GM21529 (cell line): ENCODE measurements around the gene EFCAB8.

Experiments
- ATAC-seq: cut with Tn5 transposase; IDR thresholded peaks from one replicate; pipeline ENCODE4 v1.9.1; 2021; ENCODE audit not compliant: unreplicated experiment

The EFCAB8 gene

GRCh38 chr20:33004141-33004751, 145.5 kb downstream of the EFCAB8 start, which contains the start of gene SUN5:
SUN5 (minus strand) TSS chr20:33004433; CDS start chr20:33004340, 93 bp downstream.
- no peak for ATAC-seq

GRCh38 chr20:33005132-33005566, 146.4 kb downstream of the EFCAB8 start:
- no peak for ATAC-seq

- ATAC-seq: no peak
Measured at GRCh38 chr20:33005908-33006775, 147.4 kb downstream of the EFCAB8 start.

GRCh38 chr20:33006776-33007375, 148.2 kb downstream of the EFCAB8 start:
- ATAC-seq: no peak

GRCh38 chr20:33007376-33008335, 148.9 kb downstream of the EFCAB8 start, which contains the start of gene BPIFB2:
BPIFB2 (plus strand) TSS chr20:33007704; CDS start chr20:33008575, 871 bp downstream.
- no peak for ATAC-seq

GRCh38 chr20:33008336-33009213, 149.9 kb downstream of the EFCAB8 start:
- ATAC-seq: no peak

GRCh38 chr20:33009214-33010132, 150.8 kb downstream of the EFCAB8 start:
- no peak for ATAC-seq

- no peak for ATAC-seq
Measured at GRCh38 chr20:33010133-33010504, 151.4 kb downstream of the EFCAB8 start.

- ATAC-seq: no peak
Measured at GRCh38 chr20:33010674-33011449, 152.1 kb downstream of the EFCAB8 start.
